KOPT-K1 (cell line): ENCODE results near the gene MRPL47.
A peak's percentile ranks its signal among the peaks of the same experiment; 100 is the strongest.
"Not testable (repeated sequence)": the region's sequence is repeated elsewhere in the genome, so short reads cannot be mapped to it uniquely, and the experiment has no call there.

Source experiments
- H3K27ac ChIP-seq: fragments of 200-600 bp; sonication (generic); 2 replicates; pipeline ENCODE4 v1.5.1; 2016; ENCODE audit warnings: antibody characterized with exemption, mild to moderate bottlenecking, low read depth, low read length; ENCODE audit not compliant: poor library complexity, severe bottlenecking
- H3K36me3 ChIP-seq: fragments of 200-600 bp; sonication (generic); 2 replicates; pipeline ENCODE4 v1.5.1; 2017; ENCODE audit warnings: antibody characterized with exemption, mild to moderate bottlenecking, low read length, moderate library complexity; ENCODE audit not compliant: insufficient read depth
- H3K9me3 ChIP-seq: fragments of 200-600 bp; sonication (generic); 2 replicates; pipeline ENCODE4 v1.5.1; 2017; ENCODE audit warnings: antibody characterized with exemption, low read length, mild to moderate bottlenecking; ENCODE audit not compliant: insufficient read depth, poor library complexity, severe bottlenecking

MRPL47 gene

GRCh38 chr3:179604321-179605078 lies at the start of gene MRPL47, which contains the start of gene NDUFB5:
Gene MRPL47, minus strand, starts transcription at chr3:179604638. Its CDS starts 14 bp downstream, at chr3:179604624.
Gene NDUFB5, plus strand, starts transcription at chr3:179604794. Its CDS starts 22 bp downstream, at chr3:179604816.
- Histone ChIP-seq H3K27ac (peak within 1 kb of the TSS; percentile 82), H3K9me3 (no peaks in the 10 kb centered on the region), H3K36me3 (peaks cover 36% of the 10 kb centered on the region)

GRCh38 chr3:179653096-179653797 lies 48.8 kb upstream of the MRPL47 start:
- no peaks in the 10 kb centered on the region for H3K9me3 ChIP-seq
- 0 out of 2 replicates have a peak, but pooled peaks cover 9% of the 10 kb centered on the region for H3K36me3 ChIP-seq
- peak overlapping the region; percentile 81 for H3K27ac ChIP-seq

DNA sequence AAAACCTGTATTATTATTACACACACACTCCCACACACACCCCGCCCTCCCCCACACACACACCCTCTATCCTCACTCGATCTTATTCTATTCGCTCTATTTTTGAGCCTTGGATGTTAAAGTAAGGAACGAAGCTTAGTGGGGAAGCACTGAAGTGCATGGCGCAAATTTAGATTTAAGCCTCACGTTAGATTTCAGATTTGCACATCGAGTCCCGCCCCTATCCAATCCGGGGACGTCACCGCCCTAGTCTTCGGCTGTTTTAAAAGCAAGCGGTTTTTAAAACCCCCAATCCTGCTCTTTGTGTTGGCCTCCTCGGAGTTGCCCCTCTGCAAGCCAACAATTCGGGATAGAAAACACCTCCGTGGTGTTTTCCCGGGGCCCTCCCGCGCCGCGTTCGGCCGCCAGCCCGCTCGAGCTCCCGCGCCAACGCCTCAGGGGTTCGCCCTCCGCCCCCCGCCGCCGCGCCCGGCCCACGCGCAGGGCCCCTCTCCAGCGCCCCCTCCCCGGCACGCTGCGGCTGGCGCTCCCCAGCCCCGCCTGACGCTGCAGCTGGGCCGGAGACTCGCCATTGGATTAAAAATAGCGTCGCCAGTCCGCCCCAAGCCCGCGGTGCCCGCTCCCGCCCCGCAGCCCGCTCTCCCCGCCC lies 48.1 kb upstream of the MRPL47 start, which contains the start of gene USP13:
Gene USP13, plus strand, starts transcription at position 594 of the 649 bp plus-strand sequence. CDS start 186 bp downstream, outside the sequence.
- Histone ChIP-seq H3K36me3 (0 out of 2 replicates have a peak, but pooled peaks cover 9% of the 10 kb centered on the region), H3K9me3 (no peaks in the 10 kb centered on the region), H3K27ac (peak within 1 kb of the TSS; percentile 81)

GRCh38 chr3:179651687-179652446 lies 47.4 kb upstream of the MRPL47 start:
- peak overlapping the region; percentile 81 for H3K27ac ChIP-seq

GRCh38 chr3:179646177-179646576 lies 41.7 kb upstream of the MRPL47 start:
- H3K9me3 ChIP-seq = no peaks in the 10 kb centered on the region
- no peak overlapping the region for H3K27ac ChIP-seq
- no peaks in the 10 kb centered on the region for H3K36me3 ChIP-seq

More at GRCh38 chr3:179651687-179652446, 47.4 kb upstream of the MRPL47 start:
- 0 out of 2 replicates have a peak, but pooled peaks cover 9% of the 10 kb centered on the region for H3K36me3 ChIP-seq
- no peaks in the 10 kb centered on the region for H3K9me3 ChIP-seq

DNA sequence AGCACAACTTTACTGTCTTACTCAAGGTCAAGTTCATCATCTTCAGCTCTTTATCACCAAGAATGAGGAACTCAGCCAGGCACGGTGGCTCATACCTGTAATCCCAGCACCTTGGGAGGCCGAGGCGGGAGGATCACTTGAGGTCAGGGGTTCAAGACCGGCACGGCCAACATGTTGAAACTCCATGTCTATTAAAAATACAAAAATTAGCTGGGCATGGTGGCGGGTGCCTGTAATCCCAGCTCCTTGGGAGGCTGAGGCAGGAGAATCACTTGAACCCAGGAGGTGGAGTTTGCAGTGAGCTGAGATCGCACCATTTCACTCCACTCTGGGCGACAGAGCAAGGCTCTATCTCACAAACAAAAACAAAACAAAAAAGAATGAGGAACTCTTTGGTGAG lies 39.4 kb upstream of the MRPL47 start:
- not testable (repeated sequence) for H3K9me3 ChIP-seq, H3K36me3 ChIP-seq, H3K27ac ChIP-seq

DNA sequence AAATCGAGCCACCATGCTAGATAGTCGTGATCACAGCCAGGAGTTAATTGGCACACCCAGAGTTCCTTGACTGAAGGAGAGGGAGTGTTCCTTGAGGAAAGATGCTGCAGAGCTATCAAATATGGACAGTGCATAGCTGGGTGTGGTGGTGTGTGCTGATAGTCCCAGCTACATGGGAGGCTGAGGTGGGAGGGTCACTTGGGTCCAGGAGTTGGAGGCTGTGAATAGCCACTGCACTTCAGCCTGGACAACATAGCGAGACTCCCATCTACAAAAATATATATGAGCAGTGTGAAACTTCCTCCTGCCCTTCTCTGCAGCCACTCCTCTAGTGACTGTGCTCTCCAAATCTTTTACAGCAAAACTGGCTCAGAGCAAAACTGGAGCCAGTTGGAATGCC lies 38.4 kb upstream of the MRPL47 start:
- no peaks in the 10 kb centered on the region for H3K9me3 ChIP-seq
- no peak overlapping the region for H3K27ac ChIP-seq
- H3K36me3 ChIP-seq = no peaks in the 10 kb centered on the region

GRCh38 chr3:179640469-179640868 lies 36.0 kb upstream of the MRPL47 start:
- Histone ChIP-seq H3K9me3 (no peaks in the 10 kb centered on the region), H3K27ac (no peak overlapping the region), H3K36me3 (no peaks in the 10 kb centered on the region)

- H3K27ac ChIP-seq = no peak overlapping the region
- peaks cover 1% of the 10 kb centered on the region; the same call in 1 of the 2 replicates for H3K36me3 ChIP-seq
- H3K9me3 ChIP-seq = no peaks in the 10 kb centered on the region
These were observed 26.5 kb upstream of the MRPL47 start for GRCh38 chr3:179630753-179631451.

DNA sequence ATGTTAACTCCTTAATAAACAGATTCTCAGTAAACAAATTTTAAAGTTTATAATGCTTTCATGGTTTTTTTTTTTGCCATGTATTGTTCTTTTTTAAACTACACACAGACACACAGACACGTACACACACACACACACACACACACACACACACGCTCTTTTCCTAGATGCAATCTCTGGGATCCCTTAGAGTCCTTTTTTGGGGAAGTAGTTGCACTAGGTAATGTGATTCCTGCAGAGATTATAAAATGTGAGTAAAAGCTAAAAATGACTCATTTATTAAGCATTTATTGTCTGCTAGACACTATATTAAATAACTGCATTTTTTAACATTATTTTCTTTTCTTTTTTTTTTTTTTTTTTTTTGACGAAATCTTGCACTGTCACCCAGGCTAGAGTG lies 20.0 kb upstream of the MRPL47 start:
- Histone ChIP-seq H3K9me3 (no peaks in the 10 kb centered on the region), H3K36me3 (peaks cover 57% of the 10 kb centered on the region), H3K27ac (no peak overlapping the region)

DNA sequence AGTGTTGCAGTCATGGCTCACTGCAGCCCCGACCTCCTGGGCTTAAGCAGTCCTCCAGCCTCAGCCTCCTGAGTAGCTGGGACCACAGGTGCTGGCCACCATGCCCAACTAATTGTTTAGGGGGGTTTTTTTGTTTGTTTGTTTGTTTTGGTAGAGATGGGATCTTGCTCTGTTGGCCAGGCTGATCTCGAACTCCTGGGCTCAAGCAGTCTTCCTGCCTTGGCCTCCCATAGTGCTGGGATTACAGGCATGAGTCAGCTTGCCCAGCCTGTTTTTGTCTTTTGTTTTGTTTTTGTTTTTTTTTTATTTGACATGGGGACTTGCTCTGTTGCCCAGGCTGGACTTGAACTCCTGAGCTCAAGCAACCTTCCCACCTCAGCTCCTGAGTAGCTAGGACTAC lies 17.6 kb upstream of the MRPL47 start:
- H3K36me3 ChIP-seq = peaks cover 81% of the 10 kb centered on the region
- no peak overlapping the region for H3K27ac ChIP-seq
- no peaks in the 10 kb centered on the region for H3K9me3 ChIP-seq

- Histone ChIP-seq H3K36me3 (peaks cover 38% of the 10 kb centered on the region), H3K9me3 (no peaks in the 10 kb centered on the region), H3K27ac (no peak overlapping the region)
These were observed 11.2 kb upstream of the MRPL47 start for GRCh38 chr3:179615458-179616173.

- Histone ChIP-seq H3K27ac (no peak overlapping the region), H3K9me3 (no peaks in the 10 kb centered on the region), H3K36me3 (peaks cover 26% of the 10 kb centered on the region)
These were observed 9.4 kb upstream of the MRPL47 start for GRCh38 chr3:179613807-179614206.
